Forelimb muscle (tissue), 1 donor: ENCODE measurements around the gene OPA1. TPM values are rescaled to one million over a fixed set of nuclear protein-coding genes. Genes with fewer than 3 reads are reported as not detected.

Source experiments
- DNase-seq: peaks from one replicate; pipeline ENCODE4 v3.0.0-alpha.2; 2013; ENCODE audit warnings: low read depth
- polyA plus RNA-seq: library from polyadenylated mRNA; unstranded; fragments of 120-200 nt; gene quantifications from one replicate; pipeline ENCODE4 v1.2.1, GENCODE V29; 2013; ENCODE audit not compliant: insufficient read length

OPA1 gene
- polyA plus RNA-seq, 1 donor: 47.9 TPM

DNA sequence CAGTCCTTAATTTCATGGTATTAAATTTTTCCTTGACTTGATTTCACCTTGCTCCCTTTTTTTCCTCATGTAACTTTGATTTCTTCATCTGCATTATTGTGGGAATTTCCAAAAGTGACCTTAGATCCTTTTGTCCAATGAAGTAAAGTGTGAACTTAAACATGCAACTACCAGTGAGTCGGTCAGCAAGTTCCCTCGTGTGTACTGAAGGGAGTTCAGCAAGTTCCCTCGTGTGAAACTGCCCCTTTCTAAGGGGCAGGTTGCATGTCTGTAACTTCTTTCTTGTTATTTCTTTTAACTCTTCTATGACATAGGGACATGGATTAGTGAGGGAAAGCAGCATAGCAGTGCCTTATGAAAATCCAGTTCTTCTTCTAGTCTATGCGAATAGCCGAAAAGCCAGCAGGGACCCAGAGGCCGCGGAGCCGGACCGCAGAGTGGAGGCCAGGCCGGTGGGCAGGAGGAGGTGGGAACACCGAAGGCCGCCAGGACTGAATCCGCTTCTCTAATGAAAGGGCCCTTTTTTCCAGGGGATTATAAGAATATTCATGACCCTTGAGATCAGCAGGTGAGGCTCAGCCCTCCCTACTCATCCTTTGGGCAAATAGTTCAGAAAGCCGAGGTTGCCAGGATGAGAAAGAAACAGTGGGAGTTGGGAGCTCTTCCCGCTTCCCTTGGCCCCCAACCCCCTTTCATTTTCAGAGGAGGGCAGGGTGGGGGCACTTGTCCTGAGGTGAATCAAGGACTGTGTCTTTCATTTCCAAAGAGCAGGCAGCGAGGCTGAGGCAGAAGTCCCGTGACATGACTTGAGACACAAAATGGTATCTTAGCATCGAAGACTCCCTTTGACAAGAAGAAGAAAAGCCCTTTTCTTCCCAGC is 117.5 kb downstream of the OPA1 start:
- DNase-seq: no peak

DNA sequence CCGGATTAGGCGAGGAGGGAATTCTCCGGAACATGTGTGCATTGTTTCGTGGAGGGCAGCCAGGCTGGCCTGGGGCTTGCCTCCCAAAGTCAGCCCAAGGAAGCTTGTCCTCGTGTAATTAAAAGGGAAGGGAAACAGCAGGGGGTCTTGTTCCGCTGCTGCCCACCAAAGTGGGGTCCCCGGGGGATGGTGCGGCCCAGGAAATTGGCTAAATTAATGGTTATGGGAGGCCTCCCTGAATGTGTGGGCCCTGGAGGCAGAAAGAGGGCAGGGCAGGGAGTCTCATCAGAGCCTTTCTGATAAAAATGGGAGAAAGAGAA is 118.1 kb downstream of the OPA1 start:
- no peak for DNase-seq

DNA sequence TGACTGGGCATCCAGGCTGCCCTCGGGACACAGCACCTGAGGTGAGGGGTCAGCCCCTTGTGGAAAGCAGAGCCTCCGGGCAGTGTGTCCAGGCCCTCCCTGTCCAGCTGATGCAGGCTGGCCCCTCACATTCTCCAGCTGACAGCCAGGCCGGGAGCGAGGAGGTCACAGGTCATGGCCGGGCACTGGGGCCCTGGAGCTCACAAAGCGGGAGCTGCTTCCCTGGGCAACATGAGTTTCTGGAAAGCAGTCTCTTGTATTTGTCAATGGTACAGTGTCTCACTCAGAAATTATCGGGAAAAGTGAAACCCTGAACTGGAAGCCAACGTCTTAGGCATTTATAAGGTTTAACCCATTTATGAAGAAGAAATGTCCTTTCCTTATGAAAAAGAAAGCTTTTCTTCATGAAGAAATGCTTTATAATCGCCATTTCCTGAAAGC is 118.5 kb downstream of the OPA1 start:
- DNase-seq: no peak

DNA sequence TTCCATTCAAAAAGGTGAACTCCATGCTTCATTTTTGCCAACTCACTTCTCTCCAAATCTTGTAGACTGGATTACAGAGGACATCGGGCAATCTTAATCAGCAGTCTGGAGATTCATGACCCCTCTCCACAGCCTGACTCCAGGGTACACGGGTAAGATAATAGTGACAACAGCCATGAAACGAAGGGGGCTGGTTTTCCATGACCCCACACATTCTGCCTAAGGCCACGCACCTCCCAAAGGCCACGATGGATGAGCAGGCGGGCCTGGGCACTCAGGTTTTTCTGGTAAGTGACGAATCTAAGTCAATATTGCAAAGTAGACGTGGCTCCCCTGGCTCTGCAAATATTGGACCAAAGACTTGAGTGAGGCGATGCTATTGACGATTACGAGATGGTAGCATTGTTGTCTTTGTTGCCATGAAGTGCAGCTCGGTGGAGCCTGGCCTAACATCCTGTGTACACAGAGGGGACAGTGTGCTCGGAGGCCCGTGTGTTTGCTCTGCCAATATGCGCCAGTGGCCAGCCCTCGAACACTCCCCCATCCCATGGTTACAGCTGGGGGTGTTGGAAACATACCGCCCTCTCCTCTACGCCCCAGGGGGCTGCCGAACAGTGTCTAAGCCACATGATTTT is 119.1 kb downstream of the OPA1 start:
- no peak for DNase-seq

DNA sequence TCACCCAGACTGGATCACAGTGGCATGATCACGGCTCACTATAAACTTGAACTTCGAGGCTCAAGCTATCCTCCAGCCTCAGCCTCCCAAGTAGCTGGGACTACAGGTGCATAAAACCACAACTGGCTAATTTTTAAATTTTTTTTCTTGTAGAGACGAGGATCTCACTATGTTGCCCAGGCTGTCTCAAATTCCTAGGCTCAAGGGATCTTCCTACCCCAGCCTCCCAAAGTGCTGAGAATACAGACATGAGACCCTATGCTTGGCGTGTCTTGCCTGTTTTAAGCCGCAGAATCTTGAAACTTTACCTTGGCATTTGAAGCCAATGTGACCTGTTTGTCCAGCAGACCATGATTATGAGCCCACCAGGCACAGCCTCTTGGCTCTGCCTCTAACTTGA is 119.9 kb downstream of the OPA1 start:
- no peak for DNase-seq

DNA sequence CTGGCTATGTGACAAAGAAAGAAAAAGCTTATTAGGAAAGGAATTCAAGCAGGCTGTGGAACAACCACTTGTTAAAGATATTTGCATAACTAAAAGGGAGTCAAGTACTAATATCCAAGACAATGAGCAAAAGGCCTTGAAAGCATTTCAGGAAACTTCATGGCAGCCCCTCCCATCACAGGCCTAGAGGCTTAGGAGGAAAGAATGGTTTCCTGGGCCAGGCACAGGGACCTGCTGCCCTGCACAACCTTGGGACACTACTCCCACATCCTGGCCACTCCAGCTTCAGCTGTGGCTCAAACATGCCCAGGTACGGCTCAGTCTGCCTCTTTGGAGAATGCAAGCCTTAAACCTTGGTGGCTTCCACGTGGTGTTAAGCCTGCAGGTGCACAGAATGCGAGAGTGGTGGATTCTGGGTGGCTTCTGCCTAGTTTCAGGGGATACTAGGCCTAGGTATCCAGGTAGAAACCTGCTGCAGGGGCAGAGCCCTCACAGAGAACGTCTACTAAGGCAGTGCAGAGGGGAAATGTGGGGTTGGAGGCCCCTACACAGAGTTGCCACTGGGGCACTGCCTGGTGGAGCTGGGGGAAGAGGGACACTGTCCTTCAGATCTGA is 121.6 kb downstream of the OPA1 start:
- no peak for DNase-seq

DNA sequence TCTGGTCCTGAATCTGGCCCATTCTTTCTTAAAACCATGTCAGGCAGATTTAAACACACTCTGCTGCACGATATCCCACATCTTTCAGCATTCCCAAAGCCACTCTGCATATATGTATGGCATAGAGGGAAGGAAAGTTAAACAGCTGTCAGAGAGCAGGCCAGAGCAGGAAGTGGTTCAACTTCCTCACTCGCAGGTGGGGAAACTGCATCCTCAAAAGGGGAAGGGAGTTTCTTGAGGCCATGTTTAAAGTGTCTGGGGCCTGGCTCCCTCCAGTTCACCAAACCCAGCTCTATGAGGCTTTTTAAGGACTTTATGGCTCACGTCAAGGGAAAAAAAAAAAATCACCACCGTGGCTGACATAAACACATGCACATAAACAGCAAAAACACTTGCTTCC is 123.1 kb downstream of the OPA1 start:
- DNase-seq: no peak

DNA sequence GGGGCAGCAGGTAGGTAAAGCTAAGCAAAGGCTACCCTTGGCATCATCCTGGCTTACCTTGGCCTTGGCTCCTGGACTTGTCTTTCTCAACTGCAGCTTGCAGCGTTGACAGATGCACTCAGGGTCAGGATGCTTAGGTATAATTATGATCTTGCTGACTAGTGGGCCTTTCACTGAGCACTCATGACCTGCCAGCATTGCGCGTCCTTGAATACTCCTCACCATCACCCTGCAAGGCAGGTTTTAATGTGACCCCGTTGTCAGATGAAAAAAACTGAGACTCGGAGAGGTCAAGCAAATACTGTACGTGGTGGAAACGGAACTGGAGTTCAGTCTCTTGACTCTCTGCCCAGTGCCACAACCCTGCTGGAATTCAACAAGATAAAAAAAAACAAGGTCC is 126.7 kb downstream of the OPA1 start:
- no peak for DNase-seq

DNA sequence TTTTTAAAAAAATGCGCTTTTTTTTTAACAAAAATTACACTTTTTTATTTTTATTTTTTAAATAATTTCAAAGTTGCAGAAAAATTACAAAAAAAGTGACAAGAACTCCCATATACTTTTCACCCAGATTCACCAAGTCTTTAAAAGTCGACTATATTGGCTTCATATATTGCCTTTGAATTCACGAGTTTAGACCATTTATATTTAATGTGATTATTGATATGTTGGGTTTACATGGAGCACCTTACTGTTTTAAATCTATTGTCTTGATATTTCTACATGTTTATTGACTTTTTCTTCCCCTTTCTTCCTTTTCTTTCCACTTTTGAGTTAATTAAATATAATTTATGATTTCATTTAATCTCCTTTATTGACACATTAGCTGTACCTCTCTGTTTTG is 127.2 kb downstream of the OPA1 start:
- no peak for DNase-seq

DNA sequence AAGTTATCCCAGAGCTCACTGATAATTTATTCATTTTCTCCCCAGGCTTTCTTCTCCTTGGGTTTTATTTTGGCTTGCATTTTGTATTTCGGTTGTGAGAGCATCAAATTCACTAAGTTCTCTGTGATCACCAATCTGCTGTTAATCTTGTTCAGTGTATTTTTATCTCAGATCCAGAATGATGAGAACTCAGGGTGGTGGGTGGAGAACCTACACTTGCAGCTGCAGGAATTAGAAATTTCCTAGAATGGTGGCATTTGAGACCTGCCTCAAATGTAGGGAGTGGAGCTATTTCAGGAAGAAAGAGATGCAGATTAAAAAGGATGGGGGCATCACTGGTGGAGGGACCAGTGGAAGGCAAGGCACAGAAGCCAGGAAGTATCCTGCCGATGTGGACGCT is 129.6 kb downstream of the OPA1 start:
- DNase-seq: no peak

DNA sequence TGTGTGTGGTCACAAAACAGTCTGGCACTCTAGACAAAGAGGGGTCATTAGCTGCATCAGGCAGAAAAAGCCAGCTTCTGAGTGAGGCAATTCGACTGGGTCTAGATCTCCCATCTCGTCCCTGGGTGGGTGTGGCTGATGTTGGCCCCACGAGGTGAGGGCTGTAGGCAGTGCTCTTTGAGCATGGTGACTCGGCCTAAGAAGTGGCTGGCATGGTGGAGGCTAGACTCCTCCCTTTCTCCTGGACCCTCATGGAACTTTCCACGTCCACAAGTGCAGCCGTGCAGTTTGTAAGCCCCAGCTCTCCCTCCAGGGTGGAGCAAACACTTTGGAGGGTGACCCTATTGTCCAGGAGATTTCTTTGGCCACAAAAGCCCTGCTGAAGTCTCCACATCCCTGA is 134.1 kb downstream of the OPA1 start:
- no peak for DNase-seq

DNA sequence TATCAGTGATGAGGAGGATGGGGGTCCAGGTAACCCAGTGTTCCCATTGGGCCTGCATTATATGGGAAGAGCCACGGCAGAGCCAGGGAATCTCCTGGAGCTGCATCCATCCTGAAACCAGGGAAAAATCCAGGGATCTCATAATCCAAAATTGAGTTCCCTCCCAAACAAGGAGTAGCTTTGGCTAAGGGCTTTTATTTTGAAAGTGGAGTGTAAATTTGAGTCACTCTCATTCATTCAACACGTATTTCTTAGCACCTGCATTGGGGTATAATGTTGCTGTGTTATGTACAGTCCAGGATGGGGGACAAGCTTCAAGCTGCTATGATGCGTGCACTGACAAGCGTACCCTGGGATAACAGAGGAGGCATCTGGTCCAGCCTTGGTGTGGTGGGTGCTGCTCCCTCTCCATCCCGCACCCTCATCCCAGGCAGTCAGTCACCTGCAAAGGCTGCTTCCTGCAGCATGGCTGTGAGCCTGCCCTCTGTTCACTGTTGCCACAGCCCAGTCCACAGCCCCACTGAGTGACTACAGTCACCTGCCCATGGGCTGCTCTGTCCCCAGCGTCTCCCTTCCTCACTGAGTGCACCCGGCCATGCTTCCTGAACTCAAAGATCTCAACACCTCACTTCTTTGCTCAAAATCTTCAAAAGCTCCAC is 135.6 kb downstream of the OPA1 start:
- DNase-seq: no peak

DNA sequence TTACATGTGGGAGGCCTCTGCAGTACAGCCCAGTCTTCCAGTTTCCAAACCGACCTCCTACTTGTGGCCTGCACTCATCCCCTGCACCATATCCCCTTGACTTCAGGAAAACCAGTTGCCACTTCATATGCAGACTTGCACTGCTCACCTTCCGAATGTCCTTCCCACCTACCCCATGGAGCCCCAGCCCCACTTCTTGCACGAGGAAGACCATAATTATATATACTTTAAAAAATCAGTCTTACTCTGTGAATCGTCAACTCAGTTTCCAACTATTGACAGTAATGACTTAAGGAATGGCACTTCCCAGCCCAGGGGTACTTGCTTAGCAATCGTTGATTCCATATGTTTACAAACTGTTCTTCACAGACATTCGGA is 136.1 kb downstream of the OPA1 start:
- no peak for DNase-seq

DNA sequence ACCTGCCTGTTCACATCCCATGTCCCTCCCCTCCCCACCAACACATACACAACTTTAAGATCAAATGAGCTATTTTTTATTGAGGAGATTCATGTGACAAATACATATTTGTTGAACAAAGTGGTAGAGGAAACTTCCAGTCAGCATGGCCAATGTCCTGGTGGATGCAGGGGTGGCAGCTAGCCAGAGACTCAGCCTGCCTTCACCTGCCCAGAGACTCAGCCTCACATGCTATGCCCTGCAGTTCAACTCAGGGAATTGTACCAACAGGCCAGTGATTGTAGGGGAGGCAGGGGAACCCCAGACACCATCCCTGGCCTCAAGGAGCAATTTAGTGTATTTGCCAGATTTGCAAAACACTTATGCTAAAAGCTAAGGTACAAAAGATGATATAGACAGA is 136.6 kb downstream of the OPA1 start:
- no peak for DNase-seq

DNA sequence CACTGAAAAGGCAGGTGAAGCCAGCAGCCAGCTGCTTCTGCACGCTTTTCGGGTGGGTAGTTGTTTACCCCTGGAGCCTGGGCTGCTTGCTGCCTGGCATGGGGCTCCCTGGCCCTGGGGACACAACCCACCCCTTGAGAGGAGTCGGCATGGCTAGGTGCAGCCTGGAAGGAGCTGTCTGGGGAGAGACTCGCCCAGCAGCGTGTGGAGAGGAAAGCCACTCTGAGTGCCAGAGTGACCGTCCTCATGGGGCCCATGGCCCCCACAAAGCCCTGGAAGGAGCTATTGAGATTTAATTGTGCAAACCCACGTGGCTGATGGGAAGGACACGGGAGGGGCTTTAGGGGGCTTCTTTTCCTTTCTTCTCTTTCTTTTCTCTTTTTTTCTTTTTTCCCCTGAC is 137.5 kb downstream of the OPA1 start:
- DNase-seq: no peak

DNA sequence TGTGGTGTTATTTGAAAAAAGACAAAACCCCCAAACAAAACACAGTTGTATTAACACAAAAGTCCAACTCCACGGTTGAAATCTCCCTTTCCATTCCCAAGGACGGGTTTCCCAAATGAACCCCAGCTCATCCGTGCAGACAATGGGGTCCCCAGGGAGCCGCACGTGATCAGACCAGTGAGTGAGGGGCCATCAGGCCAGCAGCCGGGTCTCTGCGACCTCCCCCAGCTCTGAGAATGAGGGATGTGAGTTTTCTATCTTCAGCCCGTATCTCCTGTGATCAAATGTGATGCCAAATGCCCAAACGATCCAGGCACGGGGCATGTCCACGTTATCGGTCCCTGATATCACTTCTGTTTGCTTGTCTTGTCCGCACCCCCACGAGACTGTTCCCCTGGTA is 138.0 kb downstream of the OPA1 start:
- no peak for DNase-seq

DNA sequence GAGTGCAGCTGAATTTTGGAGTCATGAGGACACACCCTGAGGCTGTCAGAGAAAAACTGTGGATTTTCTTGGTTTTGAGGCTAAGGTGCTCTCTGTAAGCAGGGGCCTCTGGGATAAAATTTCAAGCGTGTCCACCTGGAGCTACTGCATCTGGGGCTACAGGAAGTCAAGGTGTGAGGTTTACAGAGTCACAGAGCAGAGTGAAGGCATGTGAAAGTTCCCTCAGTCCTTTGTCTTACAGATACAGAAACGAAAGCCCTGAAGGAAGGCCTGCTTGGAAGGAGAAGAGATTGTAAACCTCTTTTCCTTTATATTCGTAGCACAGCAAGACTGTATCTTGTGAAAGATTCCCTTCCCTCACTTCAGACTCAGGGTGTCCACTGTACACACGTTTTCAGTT is 138.6 kb downstream of the OPA1 start:
- no peak for DNase-seq

DNA sequence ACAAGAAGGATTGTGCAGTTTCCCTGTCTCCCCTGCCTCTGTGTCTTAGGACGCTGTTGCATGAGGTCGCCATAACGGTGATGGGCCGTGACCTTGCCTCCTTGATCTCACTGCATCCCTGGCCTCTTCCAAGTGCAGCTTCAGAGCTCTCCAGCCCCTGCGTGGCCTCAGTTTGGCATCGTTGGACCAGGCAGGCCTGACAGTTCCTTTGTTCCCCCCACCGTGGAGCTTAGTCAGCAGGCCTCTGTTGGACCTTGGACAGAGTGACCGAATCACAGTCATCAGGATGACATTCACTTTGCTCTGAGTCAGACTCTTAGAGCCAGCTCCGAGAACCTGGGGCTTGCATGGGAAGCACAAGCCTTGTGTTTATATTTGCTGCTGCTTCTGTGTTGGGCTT is 139.4 kb downstream of the OPA1 start:
- no peak for DNase-seq

DNA sequence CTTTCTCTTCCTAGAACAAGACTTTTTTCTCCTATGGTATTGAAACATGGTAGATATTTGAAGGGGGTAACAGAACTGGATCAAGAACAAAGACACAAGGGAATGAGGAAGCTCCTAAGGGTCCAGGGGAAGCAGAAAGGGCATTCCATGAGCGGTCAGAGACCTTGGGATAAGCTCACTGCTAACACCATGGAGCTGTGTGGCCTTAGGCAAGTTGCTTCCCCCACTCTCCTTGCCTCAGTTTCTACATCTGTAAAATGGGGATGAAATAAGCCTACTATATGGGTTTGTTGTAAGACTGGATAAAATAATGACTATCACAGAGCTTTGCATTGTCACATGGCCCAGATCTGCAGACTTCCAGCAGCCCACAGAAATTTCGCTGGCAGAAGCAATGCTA is 139.8 kb downstream of the OPA1 start:
- DNase-seq: no peak

DNA sequence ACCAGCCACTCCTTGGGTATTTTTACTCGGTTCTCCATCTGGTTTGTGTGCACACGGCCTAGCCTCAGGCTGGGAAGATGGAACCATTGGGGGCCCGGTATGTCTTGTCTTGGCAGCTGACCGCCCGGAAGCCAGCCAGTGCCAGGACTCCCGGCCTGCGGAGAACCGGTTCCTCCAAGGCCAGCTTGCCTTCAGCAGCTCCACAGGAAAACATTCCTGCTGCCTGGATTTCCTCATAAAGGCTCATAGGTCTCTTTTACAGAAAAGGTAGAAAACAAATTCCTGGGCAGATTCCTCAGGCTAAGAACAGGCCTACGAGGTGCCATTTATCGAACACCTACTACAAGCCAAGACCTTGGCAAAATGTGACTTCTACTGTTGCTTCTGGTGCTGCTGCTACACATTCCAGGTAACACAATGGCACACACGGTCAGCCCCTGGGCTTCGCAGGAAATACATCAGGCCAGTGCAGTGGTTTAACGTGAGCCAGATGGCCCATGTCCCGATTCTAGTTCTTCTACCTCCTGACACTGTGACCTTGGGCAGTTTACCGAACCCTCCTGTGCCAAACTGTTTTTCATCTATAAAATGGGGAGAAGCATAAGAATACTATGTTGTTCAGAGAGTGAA is 141.8 kb downstream of the OPA1 start:
- no peak for DNase-seq

DNA sequence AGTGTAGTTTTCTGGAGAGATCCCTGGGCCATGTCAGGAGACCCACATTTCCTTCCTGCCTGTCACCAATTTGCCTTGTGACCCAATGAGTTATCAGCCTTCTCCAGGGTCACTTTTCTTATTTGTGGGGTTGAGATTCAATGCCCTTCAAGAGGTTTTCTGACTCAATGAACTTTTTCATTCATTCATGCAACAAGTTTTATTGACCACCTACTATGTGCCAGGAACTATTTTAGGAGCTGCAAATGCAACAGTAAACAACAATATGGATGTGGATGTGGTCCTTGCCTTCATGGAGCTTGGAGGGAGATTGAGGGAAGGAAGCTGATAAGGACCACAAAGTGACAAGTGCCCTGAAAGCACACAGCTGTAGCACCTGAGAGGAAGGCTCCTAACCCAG is 142.8 kb downstream of the OPA1 start:
- DNase-seq: no peak

DNA sequence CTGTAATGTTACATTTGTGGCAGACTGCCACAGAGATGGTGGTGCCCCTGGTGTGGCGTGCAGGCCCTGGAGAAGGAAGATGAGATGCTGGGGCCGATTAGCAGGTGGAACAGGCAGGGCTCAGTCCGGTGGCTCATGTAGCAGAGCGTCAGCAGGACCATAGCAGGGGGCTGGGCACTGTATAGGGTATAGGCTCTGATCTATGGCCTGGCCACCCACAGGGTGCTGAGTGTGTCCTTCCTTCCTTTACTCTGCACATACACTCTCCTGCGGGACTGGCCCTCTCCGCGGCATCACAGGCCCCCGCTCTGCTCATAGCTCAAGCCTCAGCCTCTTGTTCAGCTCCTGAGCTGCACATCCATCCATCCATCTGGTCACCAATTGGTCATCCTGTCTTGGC is 143.6 kb downstream of the OPA1 start:
- DNase-seq: no peak
